ENCODE results near the gene RBM47.

The RBM47 gene

GRCh38 chr4:40582413-40582812, 47.3 kb downstream of the RBM47 start:
- TF ChIP-seq, protein P1, sequence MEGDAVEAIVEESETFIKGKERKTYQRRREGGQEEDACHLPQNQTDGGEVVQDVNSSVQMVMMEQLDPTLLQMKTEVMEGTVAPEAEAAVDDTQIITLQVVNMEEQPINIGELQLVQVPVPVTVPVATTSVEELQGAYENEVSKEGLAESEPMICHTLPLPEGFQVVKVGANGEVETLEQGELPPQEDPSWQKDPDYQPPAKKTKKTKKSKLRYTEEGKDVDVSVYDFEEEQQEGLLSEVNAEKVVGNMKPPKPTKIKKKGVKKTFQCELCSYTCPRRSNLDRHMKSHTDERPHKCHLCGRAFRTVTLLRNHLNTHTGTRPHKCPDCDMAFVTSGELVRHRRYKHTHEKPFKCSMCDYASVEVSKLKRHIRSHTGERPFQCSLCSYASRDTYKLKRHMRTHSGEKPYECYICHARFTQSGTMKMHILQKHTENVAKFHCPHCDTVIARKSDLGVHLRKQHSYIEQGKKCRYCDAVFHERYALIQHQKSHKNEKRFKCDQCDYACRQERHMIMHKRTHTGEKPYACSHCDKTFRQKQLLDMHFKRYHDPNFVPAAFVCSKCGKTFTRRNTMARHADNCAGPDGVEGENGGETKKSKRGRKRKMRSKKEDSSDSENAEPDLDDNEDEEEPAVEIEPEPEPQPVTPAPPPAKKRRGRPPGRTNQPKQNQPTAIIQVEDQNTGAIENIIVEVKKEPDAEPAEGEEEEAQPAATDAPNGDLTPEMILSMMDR (IDR thresholded peaks at IDR 0.05): no peak
- TF ChIP-seq ZFX (IDR thresholded peaks at IDR 0.05; ENCODE audit: borderline replicate concordance): no peak
- H3K27ac ChIP-seq: no peak overlapping the region

GRCh38 chr4:40581254-40582140, 48.2 kb downstream of the RBM47 start:
- H3K27ac ChIP-seq: no peak overlapping the region
- TF ChIP-seq ZFX (IDR thresholded peaks at IDR 0.05; ENCODE audit: borderline replicate concordance): no peak
- TF ChIP-seq, protein P1 (IDR thresholded peaks at IDR 0.05): no peak

DNA sequence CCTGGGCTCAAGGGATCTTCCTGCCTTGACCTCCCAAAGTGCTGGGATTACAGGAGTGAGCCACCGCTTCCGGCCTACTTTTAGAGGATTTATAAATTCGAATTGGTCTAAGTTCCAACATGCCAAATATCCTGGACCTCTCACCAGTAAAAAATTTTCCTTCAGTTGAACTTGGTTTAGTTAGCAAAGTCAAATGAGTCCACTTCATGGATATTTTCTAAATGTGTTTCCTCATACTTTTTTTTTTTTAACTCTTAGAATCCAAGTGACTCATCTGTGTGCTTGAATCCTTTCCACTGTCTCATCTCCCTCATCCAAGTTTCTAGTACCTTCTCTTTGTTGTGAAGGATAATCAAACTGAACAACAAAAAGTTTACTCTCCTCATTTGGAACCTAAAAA, 49.7 kb downstream of the RBM47 start:
- no peak overlapping the region for H3K27ac ChIP-seq
- TF ChIP-seq, protein P1 (IDR thresholded peaks at IDR 0.05): no peak
- TF ChIP-seq ZFX (IDR thresholded peaks at IDR 0.05; ENCODE audit: borderline replicate concordance): no peak

DNA sequence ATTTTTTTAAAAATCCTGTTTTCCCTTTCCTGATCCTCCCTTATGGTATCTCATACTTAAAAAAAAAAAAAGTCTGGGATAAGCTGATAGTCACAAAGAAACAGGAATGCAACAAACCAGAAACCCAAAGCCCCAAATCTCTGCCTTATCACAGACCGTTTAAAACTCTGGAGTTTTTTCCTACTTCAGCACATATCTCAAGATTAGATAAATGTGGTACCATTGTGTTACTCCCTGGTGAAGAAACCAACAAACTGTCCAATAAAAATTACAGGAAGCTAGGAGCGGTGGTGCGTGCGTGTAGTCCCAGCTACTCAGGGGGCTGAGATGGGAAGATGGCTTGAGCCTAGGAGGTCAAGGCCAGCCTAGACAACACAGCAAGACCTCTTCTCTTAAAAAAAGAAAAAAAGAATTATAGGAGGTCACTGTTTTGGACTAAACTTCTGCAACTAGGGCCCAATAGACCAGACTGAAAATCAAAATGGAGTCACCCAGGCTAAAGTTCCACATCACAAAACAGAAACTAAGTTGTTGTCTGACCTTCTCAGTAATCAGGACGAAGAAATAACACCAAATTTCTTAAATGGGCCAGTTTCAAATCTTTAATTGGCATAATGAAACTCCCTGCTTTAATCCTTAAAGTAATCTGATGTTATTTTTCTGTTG, 51.9 kb downstream of the RBM47 start:
- H3K27ac ChIP-seq: peak overlapping the region; percentile 95
- TF ChIP-seq, protein P1 (IDR thresholded peaks at IDR 0.05): no peak
- TF ChIP-seq ZFX (IDR thresholded peaks at IDR 0.05; ENCODE audit: borderline replicate concordance): no peak

GRCh38 chr4:40576651-40577480, 52.8 kb downstream of the RBM47 start:
- peak overlapping the region; percentile 95 for H3K27ac ChIP-seq
- TF ChIP-seq, protein P1 (IDR thresholded peaks at IDR 0.05): no peak
- no peak for TF ChIP-seq ZFX (IDR thresholded peaks at IDR 0.05; ENCODE audit: borderline replicate concordance)

DNA sequence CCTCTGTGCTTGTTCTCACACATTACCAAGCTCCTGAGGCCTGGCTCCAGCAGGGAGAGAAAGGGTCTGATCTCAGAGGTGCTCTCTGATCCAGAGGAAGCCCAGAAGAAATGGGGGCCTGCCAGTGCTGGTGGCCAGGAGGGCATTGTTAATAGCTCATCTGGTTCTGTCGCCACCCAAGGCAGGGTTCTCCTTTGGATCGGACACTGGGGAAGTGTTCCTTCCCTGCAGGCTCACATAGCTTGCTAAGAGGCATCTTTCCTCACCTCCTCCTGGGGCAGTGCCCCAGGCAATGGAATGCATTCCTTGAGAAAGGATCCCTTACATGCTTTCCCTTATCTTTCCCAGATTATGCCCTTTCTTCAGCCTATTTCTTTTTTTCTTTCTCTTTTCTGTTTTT, 53.8 kb downstream of the RBM47 start:
- H3K27ac ChIP-seq: peak overlapping the region; percentile 95
- no peak for TF ChIP-seq ZFX (IDR thresholded peaks at IDR 0.05; ENCODE audit: borderline replicate concordance)
- TF ChIP-seq, protein P1 (IDR thresholded peaks at IDR 0.05): no peak
